ENCODE results near the gene C19orf67.

The C19orf67 gene

GRCh38 chr19:14107581-14108461, 22.2 kb upstream of the C19orf67 start:
- DNase-seq = no peak

GRCh38 chr19:14106840-14107239, 21.3 kb upstream of the C19orf67 start:
- DNase-seq = no peak

GRCh38 chr19:14105680-14106079, 20.1 kb upstream of the C19orf67 start:
- no peak for DNase-seq

GRCh38 chr19:14103310-14103709, 17.7 kb upstream of the C19orf67 start:
- DNase-seq = no peak

- DNase-seq = no peak
Measured at GRCh38 chr19:14102756-14103155, 17.2 kb upstream of the C19orf67 start.

GRCh38 chr19:14102102-14102696, 16.6 kb upstream of the C19orf67 start:
- no peak for DNase-seq

GRCh38 chr19:14101003-14101545, 15.5 kb upstream of the C19orf67 start:
- no peak for DNase-seq

- DNase-seq = no peak
Measured at GRCh38 chr19:14097532-14098151, 12.1 kb upstream of the C19orf67 start.

- DNase-seq = no peak
Measured at GRCh38 chr19:14096272-14096992, 10.8 kb upstream of the C19orf67 start.

- DNase-seq = no peak
Measured at GRCh38 chr19:14094854-14095253, 9.3 kb upstream of the C19orf67 start.

- no peak for DNase-seq
Measured at GRCh38 chr19:14093117-14093823, 7.7 kb upstream of the C19orf67 start.

- no peak for DNase-seq
Measured at GRCh38 chr19:14091813-14092462, 6.4 kb upstream of the C19orf67 start.

GRCh38 chr19:14091081-14091812, 5.7 kb upstream of the C19orf67 start:
- no peak for DNase-seq

GRCh38 chr19:14090509-14091080, 5.0 kb upstream of the C19orf67 start, which contains the start of gene SAMD1:
Gene SAMD1 (minus strand): TSS chr19:14090751.
- DNase-seq = peak; percentile 58

- no peak for DNase-seq
Measured at GRCh38 chr19:14089662-14090508, 4.3 kb upstream of the C19orf67 start.

GRCh38 chr19:14089412-14089661, 3.8 kb upstream of the C19orf67 start:
- no peak for DNase-seq

- no peak for DNase-seq
Measured at GRCh38 chr19:14088634-14089411, 3.2 kb upstream of the C19orf67 start.

- no peak for DNase-seq
Measured at GRCh38 chr19:14086098-14086497, 515 bp upstream of the C19orf67 start.

GRCh38 chr19:14082675-14082960, 3.0 kb downstream of the C19orf67 start:
- no peak for DNase-seq
